ENCODE results near the gene FYB1. TPM values are rescaled to one million over a fixed set of nuclear protein-coding genes. Genes with fewer than 3 reads are reported as not detected.

FYB1 gene
- total RNA-seq, 1 experiment from 2014 or later, result not detected

GRCh38 chr5:39255406-39255805 is 36.0 kb upstream of the FYB1 start:
- no peaks in the 10 kb centered on the region for H4K20me1 ChIP-seq (ENCODE audit: control insufficient read depth, insufficient read depth, insufficient read length)
- no peak overlapping the region for H3K14ac ChIP-seq (ENCODE audit: insufficient read depth, low read length)
- no peak overlapping the region for H3K9ac ChIP-seq (ENCODE audit: extremely low read depth, insufficient read length, low read length)
- H4K5ac ChIP-seq (ENCODE audit: insufficient read length, low read depth, low read length), result no peak overlapping the region
- no peak overlapping the region for H2BK12ac ChIP-seq (ENCODE audit: insufficient read length, low read depth, low read length)
- Mint-ChIP-seq H3K27me3 (ENCODE audit: low read depth) (no peaks in the 10 kb centered on the region; the same call in 1 of the 2 replicates), H3K4me1 (no peaks in the 10 kb centered on the region), H3K4me3 (no peak overlapping the region), H3K27ac (no peak overlapping the region), H3K36me3 (ENCODE audit: insufficient read depth in 1 of 3, low read depth in 3 of 3) (no peaks in the 10 kb centered on the region), H3K9me3 (no peaks in the 10 kb centered on the region)
- H2BK5ac ChIP-seq (ENCODE audit: insufficient read length, low read length), result no peak overlapping the region
- H3K27me3 ChIP-seq (ENCODE audit: insufficient read depth, low read length), result no peaks in the 10 kb centered on the region
- H2BK20ac ChIP-seq (ENCODE audit: low read depth, low read length, poor library complexity, severe bottlenecking), result no peak overlapping the region
- DNase-seq, result no peak
- H2BK120ac ChIP-seq (ENCODE audit: low read depth, low read length, poor library complexity, severe bottlenecking), result no peak overlapping the region
- H3K23me2 ChIP-seq (ENCODE audit: insufficient read length, low read depth, low read length, poor library complexity, severe bottlenecking), result no peaks in the 10 kb centered on the region
- H3K4ac ChIP-seq (ENCODE audit: low read depth, low read length), result no peak overlapping the region
- H4K8ac ChIP-seq (replicated peaks; ENCODE audit: insufficient read length, low read depth, low read length), result no peak overlapping the region
- no peak overlapping the region for H2AFZ ChIP-seq (ENCODE audit: low read length)
- no peak overlapping the region for H3K18ac ChIP-seq (ENCODE audit: insufficient read length, low read depth, low read length)
- H3K23ac ChIP-seq (ENCODE audit: insufficient read length, low read depth, low read length), result no peak overlapping the region
- no peak overlapping the region for H2AK5ac ChIP-seq (ENCODE audit: insufficient read length, low read length)
- no peak overlapping the region for H3K4me2 ChIP-seq (ENCODE audit: insufficient read depth, insufficient read length, low read length)
- H3K27ac ChIP-seq (ENCODE audit: insufficient read length, low read depth, low read length), result no peak overlapping the region
- no peak overlapping the region for H3T11ph ChIP-seq (ENCODE audit: low read length)
- H3K79me1 ChIP-seq (ENCODE audit: insufficient read depth, low read depth, low read length, poor library complexity, severe bottlenecking), result no peaks in the 10 kb centered on the region
- no CpG with 5 or more reads among the region's 2 CpGs for WGBS (ENCODE audit: extremely low coverage, insufficient read length, low lambda C conversion rate)
- H2BK15ac ChIP-seq (ENCODE audit: low read depth, low read length), result no peak overlapping the region
- TF ChIP-seq CTCF (conservative IDR thresholded peaks at IDR 0.05), result no peak
- no peak overlapping the region for H4K91ac ChIP-seq (ENCODE audit: insufficient read length, low read depth, low read length)
- H3K56ac ChIP-seq (ENCODE audit: insufficient read length, low read depth, low read length), result no peak overlapping the region
- no peaks in the 10 kb centered on the region for H3K4me1 ChIP-seq (ENCODE audit: insufficient read depth, low read length)
- no peaks in the 10 kb centered on the region for H3K79me2 ChIP-seq (ENCODE audit: insufficient read depth, low read length)
- no peaks in the 10 kb centered on the region for H3K9me3 ChIP-seq (ENCODE audit: control insufficient read depth, low read depth, low read length)

Data from H9 (cell line).